ENCODE data around the gene DSG2. TPM values are rescaled to one million over a fixed set of nuclear protein-coding genes. Genes with fewer than 3 reads are reported as not detected.

Gene DSG2
- total RNA-seq, 1 donor from 2014 or later, result 34.2 TPM

GRCh38 chr18:31581498-31582197 is 83.7 kb downstream of the DSG2 start:
- ATAC-seq (no peak), DNase-seq (no peak)
- Histone ChIP-seq H3K9me3 (no peaks in the 10 kb centered on the region), H3K27me3 (no peaks in the 10 kb centered on the region), H3K27ac (no peak overlapping the region), H3K4me3 (no peak overlapping the region), H3K4me1 (no peaks in the 10 kb centered on the region), H3K36me3 (no peaks in the 10 kb centered on the region)
- TF ChIP-seq CTCF (IDR thresholded peaks at IDR 0.05), result no peak
- intact Hi-C loops (cut with DNase I), result no loop called here

DNA sequence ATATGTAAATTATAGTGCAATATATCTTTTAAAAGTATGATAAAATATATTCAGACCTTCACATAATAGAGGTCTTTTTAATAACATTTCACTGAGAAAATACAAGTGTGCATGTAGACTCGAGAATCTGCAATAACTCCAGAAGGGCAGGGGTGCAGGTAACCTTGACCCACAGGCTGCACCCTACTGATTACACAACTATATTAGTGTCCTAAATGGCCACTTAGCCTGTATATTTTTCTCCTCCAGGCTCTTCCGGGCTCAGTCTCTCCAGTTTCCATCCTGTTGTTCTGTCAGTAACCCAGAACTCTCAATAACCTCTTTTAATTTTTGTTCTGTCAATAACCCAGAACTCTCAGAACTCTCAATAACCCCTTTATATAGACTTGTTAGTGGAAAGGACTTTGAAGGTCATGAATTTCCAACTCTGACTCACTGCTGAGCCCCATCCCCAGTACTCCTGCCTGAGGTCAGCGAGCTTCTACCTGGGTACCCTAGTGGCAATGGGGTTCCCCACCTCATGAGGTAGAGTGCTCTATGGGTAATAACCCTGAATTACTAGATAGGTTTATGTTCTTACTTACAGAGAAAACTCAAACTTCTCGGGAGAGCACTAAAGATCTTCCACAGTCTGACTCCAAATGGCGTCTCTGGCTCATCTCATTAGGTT is 85.3 kb downstream of the DSG2 start:
- no peaks in the 10 kb centered on the region for H3K27me3 ChIP-seq
- no peaks in the 10 kb centered on the region for H3K36me3 ChIP-seq
- intact Hi-C loops (cut with DNase I), result no loop called here
- ATAC-seq, result no peak
- DNase-seq, result no peak
- no peak for TF ChIP-seq CTCF (IDR thresholded peaks at IDR 0.05)
- no peak overlapping the region for H3K27ac ChIP-seq
- H3K4me1 ChIP-seq, result no peaks in the 10 kb centered on the region
- no peaks in the 10 kb centered on the region for H3K9me3 ChIP-seq
- no peak overlapping the region for H3K4me3 ChIP-seq

GRCh38 chr18:31585991-31586390 is 88.0 kb downstream of the DSG2 start:
- Histone ChIP-seq H3K9me3 (no peaks in the 10 kb centered on the region), H3K4me3 (no peak overlapping the region), H3K36me3 (no peaks in the 10 kb centered on the region), H3K4me1 (no peaks in the 10 kb centered on the region), H3K27me3 (no peaks in the 10 kb centered on the region), H3K27ac (no peak overlapping the region)
- TF ChIP-seq CTCF (IDR thresholded peaks at IDR 0.05), result no peak
- intact Hi-C loops (cut with DNase I), result no loop called here
- DNase-seq (no peak), ATAC-seq (no peak)

GRCh38 chr18:31586616-31587015 is 88.6 kb downstream of the DSG2 start:
- no peak for TF ChIP-seq CTCF (IDR thresholded peaks at IDR 0.05)
- no peak for ATAC-seq

DNA sequence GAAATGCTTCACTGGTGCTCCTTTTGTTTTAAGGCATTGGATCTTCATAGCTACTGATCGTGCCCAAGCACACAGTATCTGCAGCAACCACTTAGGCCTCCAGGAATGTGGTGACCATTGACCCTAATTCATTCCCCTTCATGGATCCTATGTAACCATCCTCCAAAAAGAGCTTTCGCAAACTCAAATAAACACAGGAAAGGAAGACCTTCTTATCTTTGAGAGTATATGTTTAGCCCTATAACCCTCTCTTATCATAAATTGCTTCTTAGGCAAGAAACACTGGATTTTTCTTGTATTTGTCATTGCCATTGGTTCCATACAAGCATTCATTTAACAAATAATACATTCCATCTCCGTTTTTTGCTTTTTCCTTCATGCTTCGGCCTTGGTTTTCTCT is 89.6 kb downstream of the DSG2 start:
- ATAC-seq, result no peak

More at GRCh38 chr18:31586616-31587015, 88.6 kb downstream of the DSG2 start:
- no peak for DNase-seq
- intact Hi-C loops (cut with DNase I), result no loop called here
- Histone ChIP-seq H3K4me1 (no peaks in the 10 kb centered on the region), H3K4me3 (no peak overlapping the region), H3K36me3 (no peaks in the 10 kb centered on the region), H3K9me3 (no peaks in the 10 kb centered on the region), H3K27ac (no peak overlapping the region), H3K27me3 (no peaks in the 10 kb centered on the region)

More for the DNA sequence above, 89.6 kb downstream of the DSG2 start:
- H3K36me3 ChIP-seq, result no peaks in the 10 kb centered on the region
- no peak overlapping the region for H3K4me3 ChIP-seq
- no peaks in the 10 kb centered on the region for H3K9me3 ChIP-seq
- no peaks in the 10 kb centered on the region for H3K27me3 ChIP-seq
- no peak for TF ChIP-seq CTCF (IDR thresholded peaks at IDR 0.05)
- DNase-seq, result no peak
- intact Hi-C loops (cut with DNase I), result no loop called here
- no peak overlapping the region for H3K27ac ChIP-seq
- H3K4me1 ChIP-seq, result no peaks in the 10 kb centered on the region
